ENCODE measurements around the gene INSC. TPM values are rescaled to one million over a fixed set of nuclear protein-coding genes. Genes with fewer than 3 reads are reported as not detected.
A peak's percentile ranks its signal among the peaks of the same experiment; 100 is the strongest.

INSC gene
- polyA plus RNA-seq, 3 donors, result not detected

DNA sequence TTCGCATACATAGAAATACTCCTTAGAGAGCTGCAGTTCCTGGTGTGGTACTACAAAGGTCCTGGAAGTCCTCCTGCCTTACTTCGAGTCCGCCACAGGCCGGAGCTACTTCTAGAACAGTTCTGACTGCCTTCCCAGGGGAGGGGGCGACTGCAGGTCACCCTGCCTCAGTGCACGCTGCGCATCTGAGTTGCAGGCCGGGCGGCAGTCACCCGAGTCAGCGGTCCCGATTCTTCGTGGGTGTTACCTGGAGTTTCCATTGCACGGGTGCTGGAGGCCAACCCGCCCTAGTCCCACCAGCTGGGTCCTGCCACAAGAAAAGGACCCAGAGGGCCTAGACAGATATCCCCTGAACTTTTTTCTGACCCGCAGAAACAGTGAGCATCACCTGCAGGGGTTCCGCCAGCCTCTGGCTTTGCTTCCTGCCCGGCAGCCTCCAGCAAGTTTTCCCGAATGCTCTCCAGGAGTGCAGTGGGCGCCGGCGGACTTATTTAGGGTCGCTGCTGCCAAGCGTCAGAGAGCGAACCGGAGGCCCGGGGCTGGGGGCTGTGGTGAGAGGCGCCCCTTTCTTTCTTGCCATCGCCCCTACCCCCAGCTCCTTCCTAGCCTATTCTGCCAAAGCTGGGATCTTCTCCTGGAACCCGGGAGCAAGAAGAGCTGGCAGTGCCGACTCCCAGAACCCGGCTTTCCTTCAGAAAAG lies 43.0 kb upstream of the INSC start:
- no peak overlapping the region for H3K27ac Mint-ChIP-seq

GRCh38 chr11:15072551-15073143 lies 42.1 kb upstream of the INSC start:
- Mint-ChIP-seq H3K4me3 (peak overlapping the region in 1 of 2 donors; percentile 74), H3K4me1 (peaks cover 18% of the 10 kb centered on the region), H3K9me3 (peaks cover 8 to 35% (median 30%) of the 10 kb centered on the region in 7 donors), H3K27me3 (ENCODE audit: low read depth in 3 of 3) (peaks cover 24 to 40% (median 39%) of the 10 kb centered on the region in 3 donors), H3K27ac (no peak overlapping the region), H3K36me3 (no peaks in the 10 kb centered on the region)
- Histone ChIP-seq H2AFZ (ENCODE audit: insufficient read depth, low read depth, low read length, poor library complexity, severe bottlenecking) (no peak overlapping the region), H4K20me1 (ENCODE audit: insufficient read depth, low read length) (no peaks in the 10 kb centered on the region), H3K9ac (ENCODE audit: insufficient read depth, low read length, poor library complexity, severe bottlenecking) (no peak overlapping the region), H3K79me2 (ENCODE audit: insufficient read depth, low read length) (no peaks in the 10 kb centered on the region), H3K4me2 (replicated peaks; ENCODE audit: extremely low read depth, low read length, poor library complexity, severe bottlenecking) (no peak overlapping the region), H3K36me3 (replicated peaks in 1 of 2; ENCODE audit: control insufficient read depth in 1 of 2, insufficient read depth in 2 of 2, low read length in 2 of 2) (no peaks in the 10 kb centered on the region), H3K27me3 (ENCODE audit: control insufficient read depth in 2 of 2, insufficient read depth in 2 of 2, low read length in 2 of 2) (peaks cover 3 to 30% of the 10 kb centered on the region in 2 donors), H3K4me1 (ENCODE audit: control insufficient read depth in 1 of 2, insufficient read depth in 2 of 2, low read length in 2 of 2) (peaks cover 9 to 11% of the 10 kb centered on the region in 2 donors), H3K4me3 (replicated peaks in 1 of 3; ENCODE audit: low read depth in 2 of 3, low read length in 3 of 3) (no peak overlapping the region), H3K27ac (ENCODE audit: low read depth in 1 of 2, low read length in 2 of 2) (no peak overlapping the region), H3K9me3 (replicated peaks in 1 of 2; ENCODE audit: control insufficient read depth in 1 of 2, insufficient read depth in 1 of 2, low read length in 2 of 2) (peaks cover 16 to 26% of the 10 kb centered on the region in 2 donors)
- WGBS (ENCODE audit: insufficient coverage), result 87% methylated on average over 14 of the region's 23 CpGs
- TF ChIP-seq, protein P1, sequence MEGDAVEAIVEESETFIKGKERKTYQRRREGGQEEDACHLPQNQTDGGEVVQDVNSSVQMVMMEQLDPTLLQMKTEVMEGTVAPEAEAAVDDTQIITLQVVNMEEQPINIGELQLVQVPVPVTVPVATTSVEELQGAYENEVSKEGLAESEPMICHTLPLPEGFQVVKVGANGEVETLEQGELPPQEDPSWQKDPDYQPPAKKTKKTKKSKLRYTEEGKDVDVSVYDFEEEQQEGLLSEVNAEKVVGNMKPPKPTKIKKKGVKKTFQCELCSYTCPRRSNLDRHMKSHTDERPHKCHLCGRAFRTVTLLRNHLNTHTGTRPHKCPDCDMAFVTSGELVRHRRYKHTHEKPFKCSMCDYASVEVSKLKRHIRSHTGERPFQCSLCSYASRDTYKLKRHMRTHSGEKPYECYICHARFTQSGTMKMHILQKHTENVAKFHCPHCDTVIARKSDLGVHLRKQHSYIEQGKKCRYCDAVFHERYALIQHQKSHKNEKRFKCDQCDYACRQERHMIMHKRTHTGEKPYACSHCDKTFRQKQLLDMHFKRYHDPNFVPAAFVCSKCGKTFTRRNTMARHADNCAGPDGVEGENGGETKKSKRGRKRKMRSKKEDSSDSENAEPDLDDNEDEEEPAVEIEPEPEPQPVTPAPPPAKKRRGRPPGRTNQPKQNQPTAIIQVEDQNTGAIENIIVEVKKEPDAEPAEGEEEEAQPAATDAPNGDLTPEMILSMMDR (IDR thresholded peaks at IDR 0.05), result no peak
- no peak for DNase-seq
- intact Hi-C loops (cut with micrococcal nuclease), result no loop called here

More for the DNA sequence above, 43.0 kb upstream of the INSC start:
- H3K79me2 ChIP-seq (ENCODE audit: insufficient read depth, low read length), result no peaks in the 10 kb centered on the region
- H3K4me1 ChIP-seq (ENCODE audit: control insufficient read depth in 1 of 2, insufficient read depth in 2 of 2, low read length in 2 of 2), result peaks cover 9 to 11% of the 10 kb centered on the region in 2 donors
- H3K36me3 ChIP-seq (replicated peaks in 1 of 2; ENCODE audit: control insufficient read depth in 1 of 2, insufficient read depth in 2 of 2, low read length in 2 of 2), result no peaks in the 10 kb centered on the region
- H3K36me3 Mint-ChIP-seq, result no peaks in the 10 kb centered on the region
- no peak overlapping the region for H3K4me3 ChIP-seq (replicated peaks in 1 of 3; ENCODE audit: low read depth in 2 of 3, low read length in 3 of 3)
- no peak overlapping the region for H3K4me2 ChIP-seq (replicated peaks; ENCODE audit: extremely low read depth, low read length, poor library complexity, severe bottlenecking)
- peaks cover 3 to 30% of the 10 kb centered on the region in 2 donors for H3K27me3 ChIP-seq (ENCODE audit: control insufficient read depth in 2 of 2, insufficient read depth in 2 of 2, low read length in 2 of 2)
- no peak overlapping the region for H2AFZ ChIP-seq (ENCODE audit: insufficient read depth, low read depth, low read length, poor library complexity, severe bottlenecking)
- H3K4me1 Mint-ChIP-seq, result peaks cover 18% of the 10 kb centered on the region
- H3K9me3 Mint-ChIP-seq, result peaks cover 8 to 33% (median 30%) of the 10 kb centered on the region in 7 donors
- no peaks in the 10 kb centered on the region for H4K20me1 ChIP-seq (ENCODE audit: insufficient read depth, low read length)
- TF ChIP-seq, protein P1 (IDR thresholded peaks at IDR 0.05), result no peak
- H3K9me3 ChIP-seq (replicated peaks in 1 of 2; ENCODE audit: control insufficient read depth in 1 of 2, insufficient read depth in 1 of 2, low read length in 2 of 2), result peaks cover 16 to 26% of the 10 kb centered on the region in 2 donors
- DNase-seq, result no peak
- no peak overlapping the region for H3K27ac ChIP-seq (ENCODE audit: low read depth in 1 of 2, low read length in 2 of 2)
- WGBS (ENCODE audit: insufficient coverage), result 90% methylated on average over 30 of the region's 32 CpGs
- no peak overlapping the region for H3K9ac ChIP-seq (ENCODE audit: insufficient read depth, low read length, poor library complexity, severe bottlenecking)
- peaks cover 24 to 39% (median 38%) of the 10 kb centered on the region in 3 donors for H3K27me3 Mint-ChIP-seq (ENCODE audit: low read depth in 3 of 3)
- no peak overlapping the region for H3K4me3 Mint-ChIP-seq
- intact Hi-C loops (cut with micrococcal nuclease), result no loop called here

Data from CD14-positive monocyte (primary cell).